Measurements from ENCODE around the gene CDK14. TPM values are rescaled to one million over a fixed set of nuclear protein-coding genes. Genes with fewer than 3 reads are reported as not detected.

Gene CDK14
- total RNA-seq, 1 experiment from 2014 or later: 57.9 TPM

DNA sequence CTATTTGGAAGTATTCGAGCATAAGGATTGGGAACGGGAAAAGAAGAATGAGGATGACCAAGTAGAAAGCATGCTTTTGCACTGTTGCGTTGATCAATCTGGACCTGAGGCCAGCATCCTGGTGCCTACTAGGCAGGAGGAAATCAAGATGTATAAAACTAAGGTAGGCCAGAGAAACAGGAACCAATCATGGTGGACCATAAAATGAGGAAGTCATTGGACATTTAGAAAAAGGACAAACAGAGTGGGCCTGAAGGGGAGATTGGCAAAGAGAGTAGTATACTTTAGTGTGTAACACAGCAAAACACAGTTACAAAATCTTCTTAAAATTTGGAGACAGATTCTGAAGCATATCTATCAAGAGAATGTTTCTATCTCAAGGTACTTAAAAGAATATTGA lies 497.1 kb downstream of the CDK14 start (continued):
- TF ChIP-seq AFF4 (CRISPR knock-in tag; IDR thresholded peaks at IDR 0.05; ENCODE audit: borderline replicate concordance): no peak
- TF ChIP-seq, protein P1, sequence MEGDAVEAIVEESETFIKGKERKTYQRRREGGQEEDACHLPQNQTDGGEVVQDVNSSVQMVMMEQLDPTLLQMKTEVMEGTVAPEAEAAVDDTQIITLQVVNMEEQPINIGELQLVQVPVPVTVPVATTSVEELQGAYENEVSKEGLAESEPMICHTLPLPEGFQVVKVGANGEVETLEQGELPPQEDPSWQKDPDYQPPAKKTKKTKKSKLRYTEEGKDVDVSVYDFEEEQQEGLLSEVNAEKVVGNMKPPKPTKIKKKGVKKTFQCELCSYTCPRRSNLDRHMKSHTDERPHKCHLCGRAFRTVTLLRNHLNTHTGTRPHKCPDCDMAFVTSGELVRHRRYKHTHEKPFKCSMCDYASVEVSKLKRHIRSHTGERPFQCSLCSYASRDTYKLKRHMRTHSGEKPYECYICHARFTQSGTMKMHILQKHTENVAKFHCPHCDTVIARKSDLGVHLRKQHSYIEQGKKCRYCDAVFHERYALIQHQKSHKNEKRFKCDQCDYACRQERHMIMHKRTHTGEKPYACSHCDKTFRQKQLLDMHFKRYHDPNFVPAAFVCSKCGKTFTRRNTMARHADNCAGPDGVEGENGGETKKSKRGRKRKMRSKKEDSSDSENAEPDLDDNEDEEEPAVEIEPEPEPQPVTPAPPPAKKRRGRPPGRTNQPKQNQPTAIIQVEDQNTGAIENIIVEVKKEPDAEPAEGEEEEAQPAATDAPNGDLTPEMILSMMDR (IDR thresholded peaks at IDR 0.05): no peak
- no peak for TF ChIP-seq ZNF263 (CRISPR knock-in tag; IDR thresholded peaks at IDR 0.05; ENCODE audit: low read depth)
- TF ChIP-seq RORB (CRISPR knock-in tag; IDR thresholded peaks at IDR 0.05): no peak
- no peak for TF ChIP-seq ZNF416 (CRISPR knock-in tag; IDR thresholded peaks at IDR 0.05)
- no peak for TF ChIP-seq MAX (CRISPR knock-in tag; IDR thresholded peaks at IDR 0.05)
- TF ChIP-seq ZMAT4 (CRISPR knock-in tag; IDR thresholded peaks at IDR 0.05): no peak
- no peak for TF ChIP-seq ZNF138 (CRISPR knock-in tag; conservative IDR thresholded peaks at IDR 0.05)
- no peak for TF ChIP-seq TP53 (CRISPR knock-in tag; IDR thresholded peaks at IDR 0.05)

GRCh38 chr7:91098566-91098965 lies 502.4 kb downstream of the CDK14 start:
- ChIA-PET CTCF (no interaction called here), POLR2A (no interaction called here)
- DNase-seq (ENCODE audit: low spot score) (no peak), ATAC-seq (no peak)
- no peaks in the 10 kb centered on the region for H3K9me3 Mint-ChIP-seq
- H3K4me3 Mint-ChIP-seq: no peak overlapping the region
- TF ChIP-seq STAT6 (CRISPR knock-in tag; conservative IDR thresholded peaks at IDR 0.05; ENCODE audit: low read depth) (no peak), MAX (CRISPR knock-in tag; IDR thresholded peaks at IDR 0.05) (no peak), IRF1 (CRISPR knock-in tag; IDR thresholded peaks at IDR 0.05) (no peak), ZMAT4 (CRISPR knock-in tag; IDR thresholded peaks at IDR 0.05) (no peak), GTF2I (CRISPR knock-in tag; conservative IDR thresholded peaks at IDR 0.05) (no peak), PRDM15 (CRISPR knock-in tag; IDR thresholded peaks at IDR 0.05) (no peak), AFF4 (CRISPR knock-in tag; IDR thresholded peaks at IDR 0.05; ENCODE audit: borderline replicate concordance) (no peak), NR2C2 (CRISPR knock-in tag; IDR thresholded peaks at IDR 0.05) (no peak)
- TF ChIP-seq, protein P2, sequence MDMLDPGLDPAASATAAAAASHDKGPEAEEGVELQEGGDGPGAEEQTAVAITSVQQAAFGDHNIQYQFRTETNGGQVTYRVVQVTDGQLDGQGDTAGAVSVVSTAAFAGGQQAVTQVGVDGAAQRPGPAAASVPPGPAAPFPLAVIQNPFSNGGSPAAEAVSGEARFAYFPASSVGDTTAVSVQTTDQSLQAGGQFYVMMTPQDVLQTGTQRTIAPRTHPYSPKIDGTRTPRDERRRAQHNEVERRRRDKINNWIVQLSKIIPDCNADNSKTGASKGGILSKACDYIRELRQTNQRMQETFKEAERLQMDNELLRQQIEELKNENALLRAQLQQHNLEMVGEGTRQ (CRISPR knock-in tag; IDR thresholded peaks at IDR 0.05): no peak
- H3K36me3 Mint-ChIP-seq: no peaks in the 10 kb centered on the region
- H3K27me3 Mint-ChIP-seq (ENCODE audit: low read depth): no peaks in the 10 kb centered on the region
- no peaks in the 10 kb centered on the region for H3K4me1 Mint-ChIP-seq
- H3K27ac Mint-ChIP-seq: no peak overlapping the region
